WTC11 (cell line): ENCODE data around the gene ZNF628. TPM values are rescaled to one million over a fixed set of nuclear protein-coding genes. Genes with fewer than 3 reads are reported as not detected.

Experiments
- ATAC-seq: fragments of 200-7000 bp; cut with Tn5 transposase; 2 replicates; pipeline ENCODE4 v1.10.0; 2021; ENCODE audit warnings: mild to moderate bottlenecking, moderate library complexity
- CTCF ChIA-PET: fragments of 300-600 bp; sonication (Branson Sonifier 250); formaldehyde crosslinking; loops from one replicate; lab custom pipeline; 2021; ENCODE audit warnings: antibody characterized with exemption; lab: Charles Lee
- POLR2A ChIA-PET: fragments of 350-600 bp; sonication (Branson Sonifier 250); formaldehyde crosslinking; loops from one replicate; lab custom pipeline; 2021; ENCODE audit warnings: antibody characterized with exemption; lab: Charles Lee
- DNase-seq: peaks from one replicate; pipeline ENCODE4 v3.0.0; 2021; ENCODE audit warnings: low spot score
- H3K27ac Mint-ChIP-seq: 2 replicates; pipeline ENCODE4 v1.8.0; 2021; ENCODE audit warnings: mixed read lengths
- H3K27me3 Mint-ChIP-seq: 2 replicates; pipeline ENCODE4 v1.8.0; 2021; ENCODE audit warnings: low read depth, mild to moderate bottlenecking, moderate library complexity, mixed read lengths
- H3K36me3 Mint-ChIP-seq: 2 replicates; pipeline ENCODE4 v1.8.0; 2021; ENCODE audit warnings: mixed read lengths
- H3K4me1 Mint-ChIP-seq: 2 replicates; pipeline ENCODE4 v1.8.0; 2022; ENCODE audit warnings: mixed read lengths
- H3K4me3 Mint-ChIP-seq: 2 replicates; pipeline ENCODE4 v1.8.0; 2021; ENCODE audit warnings: mild to moderate bottlenecking, moderate library complexity, mixed read lengths
- H3K9me3 Mint-ChIP-seq: 2 replicates; pipeline ENCODE4 v1.8.0; 2021; ENCODE audit warnings: mixed read lengths
- AFF4 ChIP-seq: sonication (generic); formaldehyde crosslinking; IDR thresholded peaks from 2 replicates; pipeline ENCODE4 v1.8.1; 2023; ENCODE audit warnings: mild to moderate bottlenecking, missing genetic modification reagents, borderline replicate concordance
- ATF3 ChIP-seq: sonication (generic); formaldehyde crosslinking; conservative IDR thresholded peaks from 2 replicates; pipeline ENCODE4 v1.8.1; 2022; ENCODE audit warnings: mild to moderate bottlenecking, missing genetic modification reagents
- CREB1 ChIP-seq: sonication (generic); formaldehyde crosslinking; IDR thresholded peaks from 2 replicates; pipeline ENCODE4 v1.8.0; 2023; ENCODE audit warnings: mild to moderate bottlenecking, missing genetic modification reagents
- CREM ChIP-seq: sonication (generic); formaldehyde crosslinking; IDR thresholded peaks from 2 replicates; pipeline ENCODE4 v1.8.1; 2022; ENCODE audit warnings: mild to moderate bottlenecking, missing genetic modification reagents, moderate library complexity
- CTCF ChIP-seq: fragments of 200-600 bp; IDR thresholded peaks from 2 replicates; pipeline ENCODE4 v1.8.0; 2022; ENCODE audit warnings: antibody characterized with exemption
- E2F4 ChIP-seq: sonication (generic); formaldehyde crosslinking; IDR thresholded peaks from 2 replicates; pipeline ENCODE4 v1.8.1; 2022; ENCODE audit warnings: low read depth, mild to moderate bottlenecking, moderate library complexity, missing genetic modification reagents, borderline replicate concordance
- GTF2I ChIP-seq: fragments of 250-450 bp; sonication (Bioruptor Pico); conservative IDR thresholded peaks from 2 replicates; pipeline ENCODE4 v1.4.0; 2021; ENCODE audit warnings: mild to moderate bottlenecking
- HMGA2 ChIP-seq: fragments of 250-450 bp; sonication (Bioruptor Pico); IDR thresholded peaks from 2 replicates; pipeline ENCODE4 v1.4.0; 2021; ENCODE audit warnings: mild to moderate bottlenecking, moderate library complexity
- NFE2L1 ChIP-seq: sonication (generic); formaldehyde crosslinking; IDR thresholded peaks from 2 replicates; pipeline ENCODE4 v1.8.1; 2023; ENCODE audit warnings: missing genetic modification reagents
- SMAD3 ChIP-seq: sonication (generic); formaldehyde crosslinking; IDR thresholded peaks from 2 replicates; pipeline ENCODE4 v1.8.0; 2022; ENCODE audit warnings: missing genetic modification reagents, mild to moderate bottlenecking, borderline replicate concordance
- SMAD4 ChIP-seq: sonication (generic); formaldehyde crosslinking; IDR thresholded peaks from 2 replicates; pipeline ENCODE4 v1.8.0; 2022; ENCODE audit warnings: mild to moderate bottlenecking, missing genetic modification reagents
- TEAD4 ChIP-seq: sonication (generic); formaldehyde crosslinking; IDR thresholded peaks from 2 replicates; pipeline ENCODE4 v1.8.0; 2022; ENCODE audit warnings: mild to moderate bottlenecking, missing genetic modification reagents
- TP53 ChIP-seq: sonication (generic); formaldehyde crosslinking; IDR thresholded peaks from 2 replicates; pipeline ENCODE4 v1.8.1; 2023; ENCODE audit warnings: mild to moderate bottlenecking, missing genetic modification reagents
- ZNF232 ChIP-seq: sonication (generic); formaldehyde crosslinking; IDR thresholded peaks from 2 replicates; pipeline ENCODE4 v1.8.0; 2022; ENCODE audit warnings: mild to moderate bottlenecking, missing genetic modification reagents
- ZNF263 ChIP-seq: sonication (generic); formaldehyde crosslinking; IDR thresholded peaks from 2 replicates; pipeline ENCODE4 v1.8.1; 2022; ENCODE audit warnings: low read depth, mild to moderate bottlenecking, moderate library complexity, missing genetic modification reagents
- ZNF396 ChIP-seq: fragments of 250-450 bp; sonication (Bioruptor Pico); IDR thresholded peaks from 2 replicates; pipeline ENCODE4 v1.8.0; 2021; ENCODE audit warnings: mild to moderate bottlenecking, moderate library complexity, borderline replicate concordance
- ZNF416 ChIP-seq: fragments of 250-450 bp; sonication (Bioruptor Pico); IDR thresholded peaks from 2 replicates; pipeline ENCODE4 v1.9.0; 2021; ENCODE audit warnings: mild to moderate bottlenecking, inconsistent platforms
- ZNF423 ChIP-seq: fragments of 250-450 bp; sonication (Bioruptor Pico); IDR thresholded peaks from 2 replicates; pipeline ENCODE4 v2.1.2; 2022; ENCODE audit warnings: mild to moderate bottlenecking, moderate library complexity
- ZNF671 ChIP-seq: fragments of 250-450 bp; sonication (Bioruptor Pico); IDR thresholded peaks from 2 replicates; pipeline ENCODE4 v1.8.0; 2021; ENCODE audit warnings: mild to moderate bottlenecking
- total RNA-seq: library from RNA; stranded (reverse); gene quantifications from 3 replicates; pipeline ENCODE4 v1.2.3, GENCODE V29; 2021
- TF ChIP-seq, protein P1 (sequence below): fragments of 250-450 bp; sonication (Bioruptor Pico); conservative IDR thresholded peaks from 2 replicates; pipeline ENCODE4 v1.9.0; 2021; ENCODE audit warnings: mild to moderate bottlenecking
- TF ChIP-seq, protein P2 (sequence below): sonication (generic); formaldehyde crosslinking; IDR thresholded peaks from 2 replicates; pipeline ENCODE4 v1.8.1; 2023; ENCODE audit warnings: mild to moderate bottlenecking, missing genetic modification reagents, moderate library complexity
- TF ChIP-seq, protein P3 (sequence below): sonication (generic); formaldehyde crosslinking; IDR thresholded peaks from 2 replicates; pipeline ENCODE4 v1.8.0; 2022; ENCODE audit warnings: mild to moderate bottlenecking, missing genetic modification reagents
- TF ChIP-seq, protein P4 (sequence below): sonication (generic); formaldehyde crosslinking; IDR thresholded peaks from 2 replicates; pipeline ENCODE4 v1.8.1; 2023; ENCODE audit warnings: mild to moderate bottlenecking, missing genetic modification reagents

The ZNF628 gene
- total RNA-seq, 1 experiment from 2014 or later, result 23.6 TPM

DNA sequence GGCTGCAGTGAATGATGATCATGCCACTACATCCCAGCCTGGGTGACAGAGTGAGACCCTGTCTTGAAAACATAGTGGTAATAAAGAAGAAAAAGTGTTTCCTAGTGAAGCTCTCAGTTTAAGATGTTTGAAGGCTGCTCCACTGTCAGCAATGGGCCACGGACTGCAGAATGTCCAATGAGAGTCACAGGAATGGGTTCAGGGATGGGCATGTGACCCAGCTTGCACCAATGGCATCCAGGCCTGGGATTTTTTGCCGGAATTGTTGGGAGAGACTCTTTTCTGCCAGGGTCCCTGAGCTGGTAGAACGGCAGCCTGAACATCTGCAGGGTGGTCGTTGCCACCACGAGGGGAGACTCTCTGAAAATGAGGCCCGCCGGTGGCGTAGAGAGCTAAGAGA is 39.6 kb upstream of the ZNF628 start:
- H3K4me3 Mint-ChIP-seq, result no peak overlapping the region
- TF ChIP-seq CREM (CRISPR knock-in tag), result no peak
- TF ChIP-seq, protein P1, sequence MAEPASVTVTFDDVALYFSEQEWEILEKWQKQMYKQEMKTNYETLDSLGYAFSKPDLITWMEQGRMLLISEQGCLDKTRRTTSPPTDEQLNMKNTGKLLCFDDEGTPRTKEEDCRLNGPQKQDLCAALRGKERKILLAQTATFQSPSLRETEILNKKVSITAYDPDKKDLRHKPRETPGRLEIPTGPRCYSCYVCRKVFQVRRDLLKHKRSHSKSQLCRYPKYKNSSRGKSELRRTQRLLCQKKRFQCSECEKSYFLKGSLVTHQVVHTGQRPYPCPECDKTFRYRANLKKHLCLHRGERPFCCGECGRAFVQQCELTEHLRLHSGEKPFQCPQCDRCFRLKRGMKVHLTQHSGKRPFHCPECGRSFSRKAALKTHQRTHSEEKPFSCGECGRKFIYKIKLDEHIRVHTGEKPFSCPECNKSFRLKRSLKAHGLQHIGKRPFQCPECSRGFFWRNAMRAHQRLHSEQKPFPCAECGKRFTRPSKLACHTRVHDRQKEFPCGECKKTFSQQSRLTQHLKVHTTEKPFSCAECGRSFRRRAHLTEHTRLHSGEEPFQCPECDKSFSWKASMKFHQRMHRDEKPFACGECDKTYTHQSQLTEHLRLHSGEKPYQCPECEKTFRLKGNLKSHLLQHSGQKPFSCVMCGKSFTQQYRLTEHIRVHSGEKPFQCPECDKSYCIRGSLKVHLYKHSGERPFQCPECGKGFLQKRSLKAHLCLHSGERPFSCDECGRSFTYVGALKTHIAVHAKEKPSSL (CRISPR knock-in tag), result no peak
- TF ChIP-seq E2F4 (CRISPR knock-in tag), result no peak
- TF ChIP-seq ZNF671 (CRISPR knock-in tag), result no peak
- TF ChIP-seq, protein P2, sequence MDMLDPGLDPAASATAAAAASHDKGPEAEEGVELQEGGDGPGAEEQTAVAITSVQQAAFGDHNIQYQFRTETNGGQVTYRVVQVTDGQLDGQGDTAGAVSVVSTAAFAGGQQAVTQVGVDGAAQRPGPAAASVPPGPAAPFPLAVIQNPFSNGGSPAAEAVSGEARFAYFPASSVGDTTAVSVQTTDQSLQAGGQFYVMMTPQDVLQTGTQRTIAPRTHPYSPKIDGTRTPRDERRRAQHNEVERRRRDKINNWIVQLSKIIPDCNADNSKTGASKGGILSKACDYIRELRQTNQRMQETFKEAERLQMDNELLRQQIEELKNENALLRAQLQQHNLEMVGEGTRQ (CRISPR knock-in tag), result peak; percentile 69
- TF ChIP-seq, protein P3, sequence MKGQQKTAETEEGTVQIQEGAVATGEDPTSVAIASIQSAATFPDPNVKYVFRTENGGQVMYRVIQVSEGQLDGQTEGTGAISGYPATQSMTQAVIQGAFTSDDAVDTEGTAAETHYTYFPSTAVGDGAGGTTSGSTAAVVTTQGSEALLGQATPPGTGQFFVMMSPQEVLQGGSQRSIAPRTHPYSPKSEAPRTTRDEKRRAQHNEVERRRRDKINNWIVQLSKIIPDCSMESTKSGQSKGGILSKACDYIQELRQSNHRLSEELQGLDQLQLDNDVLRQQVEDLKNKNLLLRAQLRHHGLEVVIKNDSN (CRISPR knock-in tag), result peak; percentile 52
- H3K9me3 Mint-ChIP-seq, result peaks cover 7% of the 10 kb centered on the region
- CTCF ChIA-PET, result interaction anchor here (0.8 to 1.7 kb wide), 15 partner anchors 17 to 296 kb away, joined by 3 to 13 read pairs (median 4); partner anchors contain the start of genes DNAAF3, ISOC2 and ZNF784
- peaks cover 17% of the 10 kb centered on the region for H3K27me3 Mint-ChIP-seq
- POLR2A ChIA-PET, result interaction anchor here (1.0 to 1.4 kb wide), 3 partner anchors 29 to 162 kb away, joined by 3 to 5 read pairs (median 4); partner anchors contain the start of genes FIZ1 and UBE2S
- DNase-seq (no peak), ATAC-seq (no peak)
- H3K36me3 Mint-ChIP-seq, result no peaks in the 10 kb centered on the region
- H3K4me1 Mint-ChIP-seq, result peaks cover 14% of the 10 kb centered on the region
- no peak overlapping the region for H3K27ac Mint-ChIP-seq

- peaks cover 15% of the 10 kb centered on the region for H3K4me1 Mint-ChIP-seq
- H3K4me3 Mint-ChIP-seq, result no peak overlapping the region
- ChIA-PET POLR2A (interaction anchor here (1.0 to 1.4 kb wide), 3 partner anchors 30 to 162 kb away, joined by 3 to 5 read pairs (median 4); partner anchors contain the start of genes FIZ1 and UBE2S), CTCF (interaction anchor here (0.5 to 1.7 kb wide), 18 partner anchors 14 to 296 kb away, joined by 3 to 13 read pairs (median 4); partner anchors contain the start of genes DNAAF3, ISOC2 and ZNF784)
- H3K27me3 Mint-ChIP-seq, result peaks cover 13% of the 10 kb centered on the region
- H3K36me3 Mint-ChIP-seq, result no peaks in the 10 kb centered on the region
- DNase-seq, result peak; percentile 85
- peaks cover 3% of the 10 kb centered on the region; the same call in 1 of the 2 replicates for H3K9me3 Mint-ChIP-seq
- ATAC-seq, result peak; percentile 73
- no peak overlapping the region for H3K27ac Mint-ChIP-seq
- TF ChIP-seq CTCF, result no peak
- peak; percentile 84; the same call in 1 of the 2 replicates for TF ChIP-seq TEAD4 (CRISPR knock-in tag)
- TF ChIP-seq ZNF423 (CRISPR knock-in tag), result no peak
- TF ChIP-seq ZNF396 (CRISPR knock-in tag), result no peak
- no peak for TF ChIP-seq HMGA2 (CRISPR knock-in tag)
- no peak for TF ChIP-seq ATF3 (CRISPR knock-in tag)
- peak; percentile 86; the same call in 1 of the 2 replicates for TF ChIP-seq NFE2L1 (CRISPR knock-in tag)
- TF ChIP-seq ZNF416 (CRISPR knock-in tag), result no peak
- no peak; the same call in 1 of the 2 replicates for TF ChIP-seq SMAD3 (CRISPR knock-in tag)
- peak; percentile 78 for TF ChIP-seq SMAD4 (CRISPR knock-in tag)
- no peak for TF ChIP-seq ZNF263 (CRISPR knock-in tag)
- no peak for TF ChIP-seq AFF4 (CRISPR knock-in tag)
- TF ChIP-seq, protein P4, sequence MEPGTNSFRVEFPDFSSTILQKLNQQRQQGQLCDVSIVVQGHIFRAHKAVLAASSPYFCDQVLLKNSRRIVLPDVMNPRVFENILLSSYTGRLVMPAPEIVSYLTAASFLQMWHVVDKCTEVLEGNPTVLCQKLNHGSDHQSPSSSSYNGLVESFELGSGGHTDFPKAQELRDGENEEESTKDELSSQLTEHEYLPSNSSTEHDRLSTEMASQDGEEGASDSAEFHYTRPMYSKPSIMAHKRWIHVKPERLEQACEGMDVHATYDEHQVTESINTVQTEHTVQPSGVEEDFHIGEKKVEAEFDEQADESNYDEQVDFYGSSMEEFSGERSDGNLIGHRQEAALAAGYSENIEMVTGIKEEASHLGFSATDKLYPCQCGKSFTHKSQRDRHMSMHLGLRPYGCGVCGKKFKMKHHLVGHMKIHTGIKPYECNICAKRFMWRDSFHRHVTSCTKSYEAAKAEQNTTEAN (CRISPR knock-in tag), result 0 out of 2 replicates have a peak, but pooled peaks have one; percentile 55
- TF ChIP-seq TP53, result peak; percentile 77; the same call in 1 of the 2 replicates
- TF ChIP-seq ZNF232 (CRISPR knock-in tag), result no peak
- 0 out of 2 replicates have a peak, but pooled peaks have one; percentile 35 for TF ChIP-seq CREB1 (CRISPR knock-in tag)
- no peak for TF ChIP-seq GTF2I (CRISPR knock-in tag)
Measured at GRCh38 chr19:55437410-55437809, 39.0 kb upstream of the ZNF628 start.
